Stimulated activated CD8-positive, alpha-beta memory T cell treated with anti-CD3 and anti-CD28 coated beads, Interleukin-4, amount 100 ng/mL, for 4 hours (primary cell): Measurements from ENCODE around the gene PRKCQ.

Source experiments
- DNase-seq, 2 donors: peaks; one replicate each; pipeline ENCODE4 v3.0.0-alpha.2; 2020; ENCODE audit warnings: low read depth in 2 of 2, low spot score in 1 of 2

PRKCQ gene

GRCh38 chr10:6579904-6580278, at the start of gene PRKCQ:
TSS of gene PRKCQ (minus strand) at chr10:6580276. CDS start at chr10:6515135, 65,141 bp downstream.
- no peak for DNase-seq

GRCh38 chr10:6625428-6625827, 45.4 kb upstream of the PRKCQ start:
- DNase-seq = no peak

- DNase-seq = no peak
Observed at GRCh38 chr10:6624392-6624791, 44.3 kb upstream of the PRKCQ start.

GRCh38 chr10:6622921-6623320, 42.8 kb upstream of the PRKCQ start:
- no peak for DNase-seq

- DNase-seq = no peak
Observed at GRCh38 chr10:6621536-6621935, 41.5 kb upstream of the PRKCQ start.

GRCh38 chr10:6619660-6620059, 39.6 kb upstream of the PRKCQ start:
- no peak for DNase-seq

- no peak for DNase-seq
Observed at GRCh38 chr10:6618340-6618739, 38.3 kb upstream of the PRKCQ start.

GRCh38 chr10:6617309-6618076, 37.4 kb upstream of the PRKCQ start:
- no peak for DNase-seq

GRCh38 chr10:6615971-6616370, 35.9 kb upstream of the PRKCQ start:
- DNase-seq = no peak

GRCh38 chr10:6612371-6612770, 32.3 kb upstream of the PRKCQ start:
- DNase-seq = no peak

- no peak for DNase-seq
Observed at GRCh38 chr10:6610647-6611046, 30.6 kb upstream of the PRKCQ start.

GRCh38 chr10:6609625-6610024, 29.5 kb upstream of the PRKCQ start:
- DNase-seq = no peak

- DNase-seq = no peak
Observed at GRCh38 chr10:6607778-6608177, 27.7 kb upstream of the PRKCQ start.

- DNase-seq = no peak
Observed at GRCh38 chr10:6607182-6607581, 27.1 kb upstream of the PRKCQ start.

GRCh38 chr10:6603142-6604125, 23.4 kb upstream of the PRKCQ start:
- DNase-seq = no peak

- no peak for DNase-seq
Observed at GRCh38 chr10:6602700-6603084, 22.6 kb upstream of the PRKCQ start.

- no peak for DNase-seq
Observed at GRCh38 chr10:6602026-6602699, 22.1 kb upstream of the PRKCQ start.

GRCh38 chr10:6601246-6601805, 21.2 kb upstream of the PRKCQ start:
- no peak for DNase-seq

- DNase-seq = no peak
Observed at GRCh38 chr10:6600224-6600987, 20.3 kb upstream of the PRKCQ start.

- no peak for DNase-seq
Observed at GRCh38 chr10:6598679-6599078, 18.6 kb upstream of the PRKCQ start.

- no peak for DNase-seq
Observed at GRCh38 chr10:6597478-6597877, 17.4 kb upstream of the PRKCQ start.
